Peyer's patch (tissue), 4 donors: Measurements from ENCODE around the gene PCYT1A. TPM values are rescaled to one million over a fixed set of nuclear protein-coding genes. Genes with fewer than 3 reads are reported as not detected.
"Not testable (repeated sequence)": the region's sequence is repeated elsewhere in the genome, so short reads cannot be mapped to it uniquely, and the experiment has no call there.

Experiments
- DNase-seq, 3 donors: peaks; one replicate each; pipeline ENCODE4 v3.0.0-alpha.2; 2017 to 2019
- H3K27ac ChIP-seq, 4 donors: fragments of 200-600 bp; sonication (generic); one replicate each; pipeline ENCODE4 v1.5.1; 2016 to 2019
- H3K27me3 ChIP-seq, 2 donors: fragments of 200-600 bp; sonication (generic); one replicate each; pipeline ENCODE4 v1.5.1; 2019
- H3K36me3 ChIP-seq, 3 donors: fragments of 200-600 bp; sonication (generic); one replicate each; pipeline ENCODE4 v1.5.1; 2016 to 2019
- H3K4me1 ChIP-seq, 4 donors: fragments of 200-600 bp; sonication (generic); one replicate each; pipeline ENCODE4 v1.5.1; 2016 to 2019
- H3K4me3 ChIP-seq, 4 donors: fragments of 200-600 bp; sonication (generic); 1 replicate in 3 of 4; 2 replicates in 1 of 4; pipeline ENCODE4 v1.5.1; 2016 to 2019; ENCODE audit warnings: mild to moderate bottlenecking in 1 of 4
- H3K9me3 ChIP-seq, 4 donors: fragments of 200-600 bp; sonication (generic); one replicate each; pipeline ENCODE4 v1.5.1; 2016 to 2019; ENCODE audit warnings: mild to moderate bottlenecking in 1 of 4
- CTCF ChIP-seq, 6 experiments: fragments of 450-650 bp in 4 of 6; fragments of 200-600 bp in 2 of 6; sonication (generic) in 1 of 6; IDR thresholded peaks; one replicate each; pipeline ENCODE4 v1.5.1; 2017 to 2019; ENCODE audit warnings: antibody characterized with exemption in 6 of 6, mild to moderate bottlenecking in 3 of 6, moderate library complexity in 1 of 6
- POLR2A ChIP-seq, 2 donors: fragments of 450-650 bp; IDR thresholded peaks; one replicate each; pipeline ENCODE4 v1.5.1; 2017; ENCODE audit warnings: antibody characterized with exemption in 2 of 2, mild to moderate bottlenecking in 2 of 2, moderate library complexity in 2 of 2
- total RNA-seq, 4 donors: library from RNA; depleted of rRNA; stranded (reverse); fragments of >200 nt; gene quantifications; one replicate each; pipeline ENCODE4 v1.1.0, GENCODE V29; 2016

Gene PCYT1A
- total RNA-seq, 4 donors from 2014 or later: 168 to 211 (median 177) TPM

- Histone ChIP-seq H3K4me1 (peaks cover 0 to 4% (median 0%) of the 10 kb centered on the region in 4 donors), H3K27ac (peak overlapping the region in 1 of 4 donors; percentile 1), H3K9me3 (no peaks in the 10 kb centered on the region), H3K4me3 (peak overlapping the region; percentile 37 to 55 (median 46)), H3K27me3 (no peaks in the 10 kb centered on the region), H3K36me3 (no peaks in the 10 kb centered on the region)
- peak; percentile 42 to 82 (median 78) for DNase-seq
- TF ChIP-seq CTCF (IDR thresholded peaks at IDR 0.05) (no peak), POLR2A (IDR thresholded peaks at IDR 0.05) (peak in 1 of 2 donors; percentile 38)
These were observed 79.5 kb downstream of the PCYT1A start for GRCh38 chr3:196207833-196208607.

- DNase-seq: no peak
- no peak overlapping the region for H3K27ac ChIP-seq
- peaks cover 0 to 4% (median 0%) of the 10 kb centered on the region in 4 donors for H3K4me1 ChIP-seq
- H3K36me3 ChIP-seq: no peaks in the 10 kb centered on the region
- H3K27me3 ChIP-seq: no peaks in the 10 kb centered on the region
- H3K9me3 ChIP-seq: no peaks in the 10 kb centered on the region
- TF ChIP-seq CTCF (IDR thresholded peaks at IDR 0.05): no peak
- H3K4me3 ChIP-seq: peak overlapping the region; percentile 37 to 55 (median 44)
These were observed 80.2 kb downstream of the PCYT1A start for GRCh38 chr3:196207159-196207832.

GRCh38 chr3:196205442-196206205, 81.9 kb downstream of the PCYT1A start:
- H3K4me3 ChIP-seq, DNase-seq, H3K9me3 ChIP-seq, H3K27ac ChIP-seq, H3K27me3 ChIP-seq, H3K4me1 ChIP-seq, H3K36me3 ChIP-seq: not testable (repeated sequence)

GRCh38 chr3:196203846-196204245, 83.7 kb downstream of the PCYT1A start:
- Histone ChIP-seq H3K36me3 (no peaks in the 10 kb centered on the region), H3K4me1 (peaks cover 0 to 4% (median 0%) of the 10 kb centered on the region in 4 donors), H3K27me3 (no peaks in the 10 kb centered on the region), H3K9me3 (no peaks in the 10 kb centered on the region), H3K27ac (no peak overlapping the region), H3K4me3 (no peak overlapping the region)
- DNase-seq: no peak
- TF ChIP-seq POLR2A (IDR thresholded peaks at IDR 0.05) (no peak), CTCF (IDR thresholded peaks at IDR 0.05) (no peak)

GRCh38 chr3:196202516-196202970, 85.0 kb downstream of the PCYT1A start:
- DNase-seq: peak in 1 of 3 donors; percentile 69
- Histone ChIP-seq H3K27ac (no peak overlapping the region), H3K27me3 (no peaks in the 10 kb centered on the region), H3K9me3 (no peaks in the 10 kb centered on the region), H3K4me1 (peaks cover 0 to 4% (median 0%) of the 10 kb centered on the region in 4 donors), H3K36me3 (no peaks in the 10 kb centered on the region), H3K4me3 (no peak overlapping the region)
- TF ChIP-seq POLR2A (IDR thresholded peaks at IDR 0.05) (no peak), CTCF (IDR thresholded peaks at IDR 0.05) (no peak)
